ENCODE data around the gene TRIM28. TPM values are rescaled to one million over a fixed set of nuclear protein-coding genes. Genes with fewer than 3 reads are reported as not detected.

TRIM28 gene
- total and polyA plus RNA-seq, 7 donors: 141 to 212 (median 165) TPM

DNA sequence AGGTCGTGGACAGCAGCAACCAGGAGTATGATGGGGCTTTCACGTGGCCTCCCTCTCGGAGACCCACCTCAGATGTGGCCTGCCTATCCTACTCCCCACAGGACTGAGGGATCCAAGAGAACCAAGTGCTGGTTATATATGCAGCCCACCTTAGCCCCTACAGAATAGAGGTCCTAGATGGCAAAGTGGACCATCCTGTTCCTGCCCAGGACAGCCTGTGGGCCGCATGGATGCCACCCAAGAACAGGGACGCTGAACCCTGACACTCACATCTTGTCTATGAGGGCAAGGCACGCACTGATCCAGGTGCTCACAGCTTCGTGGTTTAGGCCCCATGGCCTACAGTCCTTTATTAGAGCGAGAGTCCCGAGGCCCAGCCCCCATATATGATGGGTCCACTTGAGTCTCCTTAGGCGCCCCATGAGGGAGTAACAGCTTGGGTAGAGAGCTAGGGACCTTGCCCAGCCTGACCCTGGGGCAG, 30.6 kb upstream of the TRIM28 start:
- intact Hi-C loops (cut with DNase I): no loop called here
- peak in 2 of 4 donors; percentile 1 to 11 for ATAC-seq
- Histone ChIP-seq H3K4me1 (peaks cover 20% of the 10 kb centered on the region), H3K4me3 (no peak overlapping the region), H3K9me3 (no peaks in the 10 kb centered on the region), H3K36me3 (ENCODE audit: insufficient read depth in 1 of 2, low read depth in 1 of 2) (peaks cover 0 to 20% of the 10 kb centered on the region in 2 donors), H3K27ac (peak overlapping the region; percentile 71), H3K27me3 (ENCODE audit: insufficient read depth in 3 of 3, low read length in 2 of 3) (no peaks in the 10 kb centered on the region)
- 79 to 89% (median 84%) methylated on average over 10 of the region's 10 CpGs for WGBS, 3 donors
- DNase-seq: no peak
- TF ChIP-seq CTCF (IDR thresholded peaks at IDR 0.05): no peak

GRCh38 chr19:58513694-58514563, 29.9 kb upstream of the TRIM28 start:
- Histone ChIP-seq H3K27me3 (ENCODE audit: insufficient read depth in 3 of 3, low read length in 2 of 3) (no peaks in the 10 kb centered on the region), H3K4me3 (peak overlapping the region; percentile 63), H3K9me3 (no peaks in the 10 kb centered on the region), H3K36me3 (ENCODE audit: insufficient read depth in 1 of 2, low read depth in 1 of 2) (peaks cover 0 to 20% of the 10 kb centered on the region in 2 donors), H3K4me1 (peaks cover 26% of the 10 kb centered on the region), H3K27ac (peak overlapping the region; percentile 71)
- ATAC-seq: peak; percentile 91 to 93 (median 92)
- peak; percentile 89 for TF ChIP-seq CTCF (IDR thresholded peaks at IDR 0.05)
- DNase-seq: peak; percentile 92 to 94
- WGBS, 3 donors: 26 to 31% (median 27%) methylated on average over 52 to 66 of the region's 66 CpGs
- intact Hi-C loops (cut with DNase I): no loop called here

DNA sequence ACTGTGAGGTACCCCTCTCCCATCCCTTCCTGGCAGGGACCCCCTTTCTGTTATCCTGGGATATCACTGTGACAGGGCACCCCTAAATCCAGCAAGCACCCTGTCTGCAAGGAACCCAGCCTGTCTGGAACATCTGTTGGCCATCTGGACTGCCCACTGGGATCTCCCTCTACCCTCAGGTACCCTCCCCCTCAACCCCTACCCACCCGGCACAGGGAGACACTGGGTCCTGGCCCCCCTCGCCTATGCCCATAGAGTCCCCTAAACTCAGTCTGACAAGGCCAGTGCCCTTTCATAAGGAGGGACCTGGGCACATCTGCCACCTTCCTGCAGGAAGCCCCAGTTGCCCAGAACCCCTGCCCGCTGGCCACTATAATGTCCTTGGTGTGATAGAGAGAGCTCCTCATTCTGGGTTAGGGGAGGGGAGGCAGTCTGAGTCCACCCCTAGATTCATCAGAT, 29.3 kb upstream of the TRIM28 start:
- WGBS, 3 donors: 72 to 80% (median 72%) methylated on average over 3 of the region's 3 CpGs
- ATAC-seq (no peak), DNase-seq (no peak)
- peak overlapping the region; percentile 71 for H3K27ac ChIP-seq
- H3K4me3 ChIP-seq: peak overlapping the region; percentile 63
- H3K9me3 ChIP-seq: no peaks in the 10 kb centered on the region
- H3K4me1 ChIP-seq: peaks cover 26% of the 10 kb centered on the region
- no peak for TF ChIP-seq CTCF (IDR thresholded peaks at IDR 0.05)
- peaks cover 0 to 20% of the 10 kb centered on the region in 2 donors for H3K36me3 ChIP-seq (ENCODE audit: insufficient read depth in 1 of 2, low read depth in 1 of 2)
- intact Hi-C loops (cut with DNase I): no loop called here
- H3K27me3 ChIP-seq (ENCODE audit: insufficient read depth in 3 of 3, low read length in 2 of 3): no peaks in the 10 kb centered on the region

DNA sequence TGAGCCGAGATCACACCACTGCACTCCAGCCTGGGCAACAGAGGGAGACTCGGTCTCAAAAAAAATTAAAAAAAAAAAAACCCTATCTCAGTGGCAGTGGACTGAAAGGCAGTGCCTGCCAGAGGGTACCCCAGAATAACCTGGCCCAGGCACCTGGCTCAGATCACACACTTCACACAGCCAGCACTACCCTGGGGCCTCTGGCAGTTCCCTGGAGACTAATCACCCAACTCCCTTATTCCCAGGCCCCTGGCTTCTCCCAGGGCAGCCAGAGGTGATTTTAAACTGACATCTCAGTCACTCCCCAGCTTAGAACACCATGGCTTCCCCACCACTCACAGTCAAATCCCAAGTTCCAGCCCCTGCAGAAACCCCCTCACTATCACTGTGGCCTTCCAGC, 28.6 kb upstream of the TRIM28 start:
- no peak for DNase-seq
- H3K36me3 ChIP-seq (ENCODE audit: insufficient read depth in 1 of 2, low read depth in 1 of 2): peaks cover 0 to 20% of the 10 kb centered on the region in 2 donors
- 90 to 94% (median 92%) methylated on average over 2 of the region's 2 CpGs for WGBS, 3 donors
- H3K27ac ChIP-seq: no peak overlapping the region
- no peaks in the 10 kb centered on the region for H3K9me3 ChIP-seq
- H3K4me3 ChIP-seq: no peak overlapping the region
- no peak for TF ChIP-seq CTCF (IDR thresholded peaks at IDR 0.05)
- intact Hi-C loops (cut with DNase I): no loop called here
- ATAC-seq: no peak
- no peaks in the 10 kb centered on the region for H3K27me3 ChIP-seq (ENCODE audit: insufficient read depth in 3 of 3, low read length in 2 of 3)
- peaks cover 27% of the 10 kb centered on the region for H3K4me1 ChIP-seq
